Activated gamma-delta T cell treated with anti-CD3 and anti-CD28 coated beads, Interleukin-2, amount 50 U/mL, for 16 hours (primary cell): Measurements from ENCODE around the gene ARHGAP35.
"Not testable (repeated sequence)": the region's sequence is repeated elsewhere in the genome, so short reads cannot be mapped to it uniquely, and the experiment has no call there.

Experiments used
- DNase-seq: peaks from one replicate; pipeline ENCODE4 v3.0.0-alpha.2; 2020; ENCODE audit warnings: low read depth

ARHGAP35 gene

DNA sequence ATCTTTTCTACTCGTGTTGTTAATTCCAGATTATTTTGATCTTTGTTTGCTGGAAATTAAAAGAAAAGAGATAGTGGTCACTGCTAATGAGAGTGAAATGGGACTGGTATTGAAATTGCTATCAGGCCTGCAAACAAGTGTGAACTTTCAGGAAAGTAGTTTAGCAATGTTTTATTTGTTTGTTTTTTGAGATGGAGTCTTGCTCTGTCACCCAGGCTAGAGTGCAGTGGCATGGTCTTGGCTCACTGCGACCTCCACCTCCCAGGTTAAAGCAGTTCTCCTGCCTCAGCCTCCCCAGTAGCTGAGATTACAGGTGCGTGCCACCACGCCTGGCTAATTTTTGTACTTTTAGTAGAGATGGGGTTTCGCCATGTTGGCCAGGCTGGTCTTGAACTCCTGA lies 10.4 kb downstream of the ARHGAP35 start:
- not testable (repeated sequence) for DNase-seq

DNA sequence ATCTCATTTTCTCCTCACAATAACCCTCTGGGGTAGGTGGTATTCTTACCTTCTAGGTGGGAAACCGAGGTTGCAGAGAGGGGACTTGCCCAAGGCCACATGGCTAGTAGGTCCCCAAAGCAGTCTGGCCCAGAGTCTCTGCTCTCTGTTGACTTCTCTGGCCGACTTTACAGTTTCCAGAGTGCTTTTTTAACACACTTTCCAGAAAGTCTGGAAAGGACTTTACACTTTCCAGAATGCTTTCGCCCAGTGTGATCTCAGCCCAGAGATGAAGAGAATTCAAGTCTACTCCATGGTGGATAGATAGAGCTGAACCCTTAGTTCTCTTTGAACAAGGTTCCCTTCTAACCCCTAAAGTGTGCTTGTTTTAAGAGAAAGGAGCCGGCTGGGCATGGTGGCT lies 12.2 kb downstream of the ARHGAP35 start:
- no peak for DNase-seq

DNA sequence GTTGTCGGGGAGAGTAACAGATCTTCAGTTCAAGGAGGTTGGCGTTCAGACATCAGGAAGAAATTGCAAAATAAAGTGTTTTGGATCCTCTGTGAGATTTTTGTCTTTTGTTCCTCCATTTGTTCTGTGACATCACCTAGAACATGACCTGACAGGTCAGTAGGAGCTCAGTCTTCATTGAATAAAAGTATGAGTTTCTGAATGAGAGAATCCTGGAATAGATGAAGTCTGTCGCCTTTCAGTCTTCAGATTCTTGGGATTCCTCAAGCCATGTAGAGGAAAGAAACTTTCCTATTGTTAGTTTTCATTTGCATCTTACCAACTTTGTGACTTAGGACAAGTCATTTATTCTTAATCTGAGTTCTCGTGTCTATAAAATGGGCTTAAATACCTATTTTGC lies 14.4 kb downstream of the ARHGAP35 start:
- no peak for DNase-seq

DNA sequence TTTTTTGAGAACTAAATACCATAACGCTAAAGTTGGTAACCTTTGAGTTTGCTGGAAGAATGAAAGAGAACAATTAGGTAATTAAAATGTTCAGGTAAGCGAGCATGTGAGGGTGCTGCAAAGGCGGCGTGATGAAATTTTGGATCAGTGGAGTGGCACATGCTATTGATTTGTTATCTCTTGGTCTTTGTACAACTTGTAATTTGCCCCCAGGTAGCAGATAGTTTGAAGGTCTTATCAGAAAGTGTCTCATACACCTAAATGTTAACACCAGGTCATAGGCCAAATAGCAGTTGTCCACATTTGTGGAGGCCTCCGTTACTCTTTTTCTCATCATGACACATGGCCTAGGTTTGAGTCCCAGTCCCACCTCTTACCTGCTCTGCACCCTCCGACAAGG lies 14.9 kb downstream of the ARHGAP35 start:
- no peak for DNase-seq

DNA sequence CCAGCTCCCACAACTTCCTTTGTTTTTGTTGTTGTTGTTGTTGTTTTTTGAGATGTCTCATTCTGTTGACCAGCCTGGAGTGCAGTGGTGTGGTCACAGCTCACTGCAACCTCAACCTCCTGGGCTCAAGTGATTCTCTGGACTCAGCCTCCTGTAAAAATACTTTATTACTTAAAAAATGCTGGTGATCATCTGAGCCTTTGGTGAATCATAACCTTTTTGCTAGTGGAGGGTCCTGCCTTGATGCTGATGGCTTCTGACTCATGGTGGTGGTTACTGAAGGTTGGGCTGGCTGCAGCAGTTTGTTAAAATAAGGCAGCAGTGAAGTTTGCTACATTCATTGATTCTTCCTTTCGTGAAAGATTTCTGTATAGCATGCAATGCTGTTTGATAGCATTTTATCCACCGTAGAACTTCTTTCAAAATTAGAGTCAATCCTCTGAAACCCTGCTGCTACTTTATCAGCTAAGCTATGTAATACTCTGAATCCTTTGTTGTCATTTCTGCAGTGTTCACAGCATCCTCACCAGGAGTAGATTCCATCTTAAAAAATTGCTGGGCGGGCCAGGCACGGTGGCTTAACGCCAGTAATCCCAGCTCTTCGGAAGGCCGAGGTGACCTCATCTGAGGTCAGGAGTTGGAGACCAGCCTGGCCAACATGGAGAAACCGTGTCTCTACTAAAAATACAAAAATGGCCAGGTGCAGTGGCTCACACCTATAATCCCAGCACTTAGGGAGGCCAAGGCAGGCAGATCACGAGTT lies 18.0 kb downstream of the ARHGAP35 start:
- no peak for DNase-seq

DNA sequence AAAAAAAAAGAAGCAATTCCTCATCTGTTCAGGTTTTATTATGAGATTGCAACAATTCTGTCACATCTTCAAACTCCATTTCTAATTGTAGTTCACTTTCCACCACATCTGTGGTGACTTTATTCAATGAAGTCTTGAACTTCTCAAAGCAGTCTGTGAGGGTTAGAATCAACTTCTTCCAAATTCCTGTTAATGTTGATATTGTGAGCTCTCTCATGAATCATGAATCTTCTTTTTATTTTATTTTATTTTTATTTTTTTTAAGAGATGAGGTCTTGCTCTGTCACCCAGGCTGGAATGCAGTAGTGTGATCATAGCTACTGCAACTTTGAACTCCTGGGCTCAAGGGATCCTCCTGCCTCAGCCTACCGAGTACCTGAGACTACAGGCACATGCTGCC lies 19.6 kb downstream of the ARHGAP35 start:
- DNase-seq: no peak

DNA sequence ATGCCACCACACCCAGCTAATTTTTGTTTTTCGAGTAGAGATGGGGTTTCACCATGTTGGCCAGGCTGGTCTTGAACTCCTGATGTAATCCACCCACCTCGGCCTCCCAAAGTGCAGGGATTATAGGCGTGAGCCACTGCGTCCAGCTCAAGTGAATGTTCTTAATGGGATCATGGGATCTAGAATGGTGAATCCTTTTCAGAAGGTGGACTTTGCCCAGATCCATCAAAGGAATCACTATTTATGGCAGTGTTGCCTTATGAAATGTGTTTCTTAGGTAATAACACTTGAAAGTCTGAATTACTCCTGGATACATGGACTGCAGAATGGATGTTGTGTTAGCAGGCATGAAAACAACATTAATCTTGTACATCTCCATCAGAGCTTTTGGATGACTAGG lies 20.3 kb downstream of the ARHGAP35 start:
- DNase-seq: no peak

DNA sequence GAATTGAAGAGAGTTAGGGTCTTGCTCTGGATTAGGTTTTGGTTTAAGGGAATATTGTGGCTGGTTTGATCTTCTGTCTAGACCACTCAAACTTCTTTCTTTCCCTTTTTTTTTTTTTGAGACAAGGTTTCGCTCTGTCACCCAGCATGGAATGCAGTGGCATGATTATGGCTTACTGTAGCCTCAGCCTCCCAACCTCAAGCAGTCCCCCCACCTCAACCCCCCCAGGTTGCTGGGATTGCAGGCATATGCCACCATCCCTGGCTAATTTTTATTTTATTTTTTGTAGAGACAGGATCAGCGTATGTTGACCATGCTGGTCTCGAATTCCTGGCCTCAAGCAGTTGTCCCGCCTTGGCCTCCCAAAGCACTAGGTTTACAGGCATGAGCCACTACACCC lies 21.2 kb downstream of the ARHGAP35 start:
- DNase-seq: no peak

DNA sequence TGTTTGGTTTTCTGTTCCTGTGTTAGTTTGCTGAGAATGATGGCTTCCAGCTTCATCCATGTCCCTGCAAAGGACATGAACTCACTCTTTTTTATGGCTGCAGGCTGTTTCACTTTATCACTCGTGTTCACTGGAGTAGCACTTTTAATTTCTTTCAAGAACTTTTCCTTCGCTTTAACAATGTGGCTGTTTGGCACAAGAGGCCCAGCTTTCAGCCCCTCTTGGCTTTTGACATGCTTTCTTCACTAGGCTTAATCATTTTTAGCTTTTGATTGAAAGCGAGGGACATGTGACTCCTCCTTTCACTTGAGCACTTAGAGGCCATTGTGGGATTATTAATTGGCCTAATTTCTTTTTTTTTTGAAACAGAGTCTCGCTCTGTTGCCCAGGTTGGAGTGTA lies 22.0 kb downstream of the ARHGAP35 start:
- DNase-seq: not testable (repeated sequence)

DNA sequence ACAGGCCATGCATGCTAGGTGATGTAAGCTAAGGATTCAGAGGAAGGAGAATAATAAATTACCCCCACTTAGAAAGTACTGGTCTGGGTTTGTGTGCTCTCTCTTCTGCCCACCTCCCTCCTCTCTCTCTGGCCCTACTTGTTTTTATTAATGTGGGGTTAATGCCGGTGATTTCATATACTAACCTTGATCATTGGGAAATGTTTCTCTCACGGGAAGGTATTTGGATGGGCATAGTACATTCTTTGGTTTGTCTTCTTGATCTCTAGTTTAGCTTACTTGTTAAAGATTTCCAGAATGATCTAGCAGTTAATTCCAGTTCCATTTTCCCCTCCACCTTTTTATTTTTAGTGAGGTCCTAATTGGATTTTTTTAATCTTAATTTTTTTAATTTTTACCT lies 24.6 kb downstream of the ARHGAP35 start:
- DNase-seq: no peak

DNA sequence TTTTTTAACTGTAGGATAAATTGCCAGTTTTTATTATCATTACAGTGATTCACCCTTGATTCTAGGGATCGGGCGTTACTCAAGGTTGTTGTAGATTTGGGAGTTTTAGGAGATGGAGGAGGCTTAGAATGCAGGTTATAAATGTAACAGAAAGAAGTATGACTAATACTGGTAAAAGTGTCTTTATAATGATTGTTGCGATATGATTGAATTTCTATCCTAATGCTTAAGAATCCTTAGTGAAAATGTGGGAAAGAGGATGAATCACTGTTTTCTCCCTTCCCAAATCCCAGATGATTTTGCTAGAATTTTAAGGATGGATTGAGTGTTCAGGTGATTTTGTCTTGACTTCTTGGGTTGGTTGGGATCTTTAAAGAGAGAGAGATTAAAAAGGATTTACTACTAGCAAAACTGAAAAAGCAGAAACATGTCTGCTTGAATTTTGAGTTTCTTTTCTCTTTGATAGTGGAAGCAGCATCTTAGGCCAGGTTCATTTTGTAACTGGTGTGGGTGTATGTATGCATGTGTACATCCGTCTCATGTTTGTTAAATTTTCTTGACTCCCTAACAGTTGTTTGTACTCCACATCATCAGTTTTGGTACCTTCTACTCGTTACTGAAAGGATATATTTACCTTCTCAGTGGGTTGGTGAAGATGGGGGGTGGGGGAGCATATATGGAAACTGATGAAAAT lies 25.9 kb downstream of the ARHGAP35 start:
- no peak for DNase-seq

DNA sequence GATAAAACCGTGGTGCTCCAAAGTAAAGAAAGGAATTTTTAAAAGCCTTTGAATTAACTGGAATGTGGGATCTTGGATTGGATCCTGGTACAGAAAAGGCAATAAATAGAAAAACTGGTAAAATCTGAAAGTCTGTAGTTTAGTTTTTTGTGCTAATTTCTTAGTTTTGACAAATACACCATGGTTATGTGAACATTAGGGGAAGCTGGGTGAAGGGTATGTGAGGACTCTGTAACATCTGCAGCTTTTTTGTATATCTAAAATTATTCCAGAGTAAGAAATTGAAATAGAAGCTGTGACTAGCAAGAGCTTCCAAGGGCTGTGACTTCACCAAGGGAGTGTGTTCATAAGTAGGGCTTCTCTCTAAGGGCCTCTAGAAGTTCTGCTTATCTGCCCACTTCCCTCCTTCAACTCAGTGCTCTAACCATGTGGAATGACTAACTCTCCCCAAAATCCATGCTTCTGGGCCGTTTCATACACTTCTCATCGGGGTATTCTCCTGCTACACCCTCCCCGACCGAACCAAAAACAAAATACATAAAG lies 26.5 kb downstream of the ARHGAP35 start:
- no peak for DNase-seq

DNA sequence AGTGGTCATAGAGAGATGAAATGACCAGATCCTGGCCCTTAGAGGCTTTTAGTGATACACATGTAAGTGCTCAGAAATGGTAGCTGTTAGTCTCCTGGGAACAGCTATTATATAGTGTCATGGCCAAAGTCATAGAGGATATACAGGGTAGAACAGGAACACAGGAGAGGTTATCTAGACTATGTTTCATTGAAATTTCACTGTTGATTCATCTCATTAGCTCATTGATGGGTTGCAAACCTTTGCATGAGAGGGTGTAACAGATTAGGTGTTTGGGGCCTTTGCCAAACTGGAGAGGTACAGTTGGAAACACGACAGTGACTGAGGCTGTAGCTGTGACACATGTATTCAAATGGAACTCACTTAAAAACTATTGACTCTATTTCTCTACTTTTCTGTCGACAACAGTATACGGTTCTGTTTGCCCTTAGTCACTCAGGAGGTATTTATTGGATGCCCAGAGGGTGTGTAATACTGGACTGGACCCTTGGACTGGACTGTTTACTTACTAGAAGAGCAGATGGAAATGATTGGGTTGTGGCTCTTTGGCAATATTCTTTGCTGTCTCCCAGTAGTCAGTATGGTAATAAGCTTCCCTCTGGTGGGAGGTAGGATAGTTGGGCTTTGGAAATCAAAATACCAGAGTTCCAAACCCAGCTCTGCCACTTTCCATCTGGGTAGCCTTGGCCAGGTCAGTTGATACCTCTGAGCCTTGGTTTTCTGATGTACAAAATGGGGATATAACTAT lies 29.8 kb downstream of the ARHGAP35 start:
- DNase-seq: no peak

DNA sequence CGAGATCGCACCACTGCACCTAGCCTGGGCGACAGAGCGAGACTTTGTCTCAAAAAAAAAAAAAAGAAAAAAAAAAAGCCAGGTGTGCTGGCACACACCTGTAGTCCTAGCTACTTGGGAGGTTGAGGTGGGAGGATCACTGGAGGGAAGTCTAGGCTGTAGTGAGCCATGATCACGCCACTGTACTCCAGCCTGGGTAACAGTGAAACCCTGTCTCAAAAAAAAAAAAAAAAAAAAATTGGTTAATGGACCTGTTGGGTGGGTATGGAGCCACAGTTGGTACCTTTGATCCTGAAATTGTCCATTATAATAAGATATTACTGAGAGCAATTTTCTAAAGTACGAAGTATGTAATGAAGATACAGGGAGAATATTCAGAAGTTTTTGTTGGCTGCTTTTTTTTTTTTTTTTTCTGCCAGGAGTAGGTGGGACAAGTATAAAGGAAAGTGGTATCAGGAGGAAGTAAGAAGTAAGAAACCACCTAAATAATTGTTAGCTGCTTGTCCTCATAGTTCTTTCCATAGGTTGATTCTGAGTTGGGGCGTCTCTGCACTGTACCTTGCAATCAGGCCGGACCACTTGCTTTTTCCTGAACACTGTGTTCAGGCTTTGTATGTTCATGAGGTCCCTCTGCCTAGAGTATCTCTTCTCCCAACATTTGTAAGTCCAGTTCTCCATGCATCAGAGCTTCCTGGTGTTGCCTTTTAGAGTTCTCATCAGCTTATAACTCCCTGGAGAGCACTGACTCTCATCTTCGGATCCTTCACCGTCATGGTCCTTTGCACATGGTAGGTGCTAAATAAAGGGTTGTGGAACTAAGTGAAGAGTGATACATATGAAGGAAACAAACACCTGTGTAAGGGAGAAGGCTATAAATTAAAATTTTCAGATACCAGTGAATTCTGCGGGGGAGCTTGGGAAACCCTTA lies 31.7 kb downstream of the ARHGAP35 start:
- DNase-seq: no peak

DNA sequence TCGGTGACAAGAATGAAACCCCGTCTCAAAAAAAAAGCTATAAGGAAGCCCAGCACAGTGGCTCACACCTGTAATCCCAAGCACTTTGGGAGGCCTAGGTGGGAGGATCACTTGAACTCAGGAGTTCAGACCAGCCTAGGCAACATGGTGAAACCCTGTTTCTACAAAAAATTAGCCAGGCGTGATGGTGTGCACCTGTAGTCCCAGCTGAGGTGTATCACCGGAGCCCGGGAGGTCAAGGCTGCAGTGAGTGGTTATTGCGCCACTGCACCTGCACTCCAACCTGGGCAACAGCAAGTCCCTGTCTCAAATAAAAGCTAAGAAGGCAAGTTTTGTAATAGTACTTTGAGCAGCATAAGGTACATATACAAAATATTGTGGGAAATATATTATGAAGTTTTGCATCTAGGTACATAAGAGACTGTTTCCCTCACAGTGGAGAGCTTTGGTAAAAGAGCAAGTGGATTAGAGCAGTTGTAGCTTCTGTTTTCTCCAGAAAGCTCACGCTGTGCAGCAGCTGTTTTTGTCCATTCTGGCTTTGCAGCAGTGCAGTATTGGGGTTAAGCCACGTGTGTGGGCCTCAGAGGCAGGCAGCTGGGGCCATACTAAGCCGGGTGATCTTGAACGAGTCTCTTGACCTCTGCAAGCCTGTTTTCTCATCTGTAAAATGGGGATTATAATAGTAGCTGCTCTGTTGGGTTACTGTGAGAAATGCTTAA lies 35.4 kb downstream of the ARHGAP35 start:
- no peak for DNase-seq

DNA sequence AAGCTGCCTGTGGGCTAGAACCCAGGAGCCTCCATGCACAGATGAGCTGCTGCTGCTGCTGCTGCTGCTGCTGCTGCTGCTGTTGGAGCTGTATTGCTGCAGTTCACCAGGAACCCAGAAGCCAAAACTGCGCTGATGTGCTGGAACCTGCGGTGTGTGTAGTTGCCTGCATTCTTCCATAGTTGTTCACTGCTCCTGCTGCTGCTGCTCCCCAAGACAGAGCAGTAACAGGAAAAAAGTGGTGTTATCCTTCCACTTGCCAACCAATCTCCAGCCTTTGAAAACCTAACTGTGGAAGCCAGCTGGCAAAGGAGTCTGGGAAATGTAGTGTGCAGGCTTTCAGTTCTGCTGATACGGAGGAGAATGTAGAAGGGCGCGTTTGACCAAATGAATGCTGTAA lies 37.9 kb downstream of the ARHGAP35 start:
- DNase-seq: no peak

DNA sequence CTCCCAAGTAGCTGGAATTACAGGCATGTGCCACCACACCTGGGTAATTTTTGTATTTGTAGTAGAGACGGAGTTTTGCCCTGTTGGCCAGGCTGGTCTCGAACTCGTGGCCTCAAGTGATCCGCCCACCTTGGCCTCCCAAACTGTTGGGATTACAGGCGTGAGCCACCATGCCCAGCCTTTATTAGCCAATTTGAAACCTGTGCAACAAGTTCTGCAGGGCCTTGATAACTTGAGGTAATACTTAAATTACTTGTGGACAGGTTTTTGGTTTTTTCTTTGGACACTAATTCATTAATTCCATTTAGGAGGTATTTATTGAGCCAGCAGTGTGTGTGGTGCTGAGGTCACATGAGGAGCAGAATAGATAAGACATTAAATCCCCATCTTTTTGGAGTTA lies 39.5 kb downstream of the ARHGAP35 start:
- DNase-seq: no peak

DNA sequence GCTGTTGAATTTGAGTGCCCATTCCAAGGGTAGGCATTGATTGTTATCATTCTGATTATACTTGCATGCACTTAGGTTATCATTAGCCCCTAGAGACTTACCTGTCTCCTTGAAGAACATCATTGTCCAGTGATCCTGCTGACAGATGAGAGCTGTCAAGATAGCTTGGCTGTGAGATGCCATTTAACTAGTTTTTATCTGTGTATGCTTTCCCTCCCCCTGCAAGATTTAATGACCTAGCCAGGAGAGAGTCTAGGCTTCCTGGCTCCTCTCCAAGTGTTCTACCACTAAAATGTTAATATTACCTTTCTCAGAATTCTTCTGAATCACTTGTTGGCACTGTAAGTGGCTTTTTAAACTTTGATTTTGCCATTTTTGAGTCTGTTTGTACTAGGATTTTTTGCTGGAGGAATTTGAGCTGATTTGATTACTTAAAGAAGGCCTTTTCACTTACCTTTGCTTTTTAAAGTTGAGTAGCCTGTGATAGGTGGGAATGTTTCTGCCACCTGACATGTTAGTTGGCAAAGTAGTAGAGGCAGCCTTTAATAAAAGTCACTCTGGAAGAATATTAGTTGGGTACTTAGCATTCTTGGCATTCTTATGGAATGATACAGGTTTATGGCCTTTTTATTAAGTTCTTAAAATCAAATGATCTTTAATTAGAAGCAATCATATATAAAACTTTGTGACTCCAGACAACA lies 41.1 kb downstream of the ARHGAP35 start:
- DNase-seq: no peak

DNA sequence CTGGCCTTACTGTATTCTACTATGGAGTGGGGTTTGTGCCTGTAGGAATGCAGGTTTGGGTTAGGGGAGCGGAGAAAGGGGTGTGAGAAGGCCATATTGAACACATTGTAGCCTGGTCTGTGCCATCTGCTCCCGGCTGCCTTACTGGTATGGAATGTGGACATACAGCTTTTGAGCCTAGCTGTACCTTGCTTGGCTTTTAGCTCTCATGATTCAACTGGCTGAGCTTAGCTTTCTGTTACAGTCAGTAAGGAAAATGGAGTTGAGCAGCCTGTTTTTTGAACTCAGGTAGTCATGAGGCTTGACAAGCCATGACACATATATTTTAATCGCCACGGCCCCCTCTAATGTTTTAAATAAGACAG lies 41.6 kb downstream of the ARHGAP35 start:
- no peak for DNase-seq

DNA sequence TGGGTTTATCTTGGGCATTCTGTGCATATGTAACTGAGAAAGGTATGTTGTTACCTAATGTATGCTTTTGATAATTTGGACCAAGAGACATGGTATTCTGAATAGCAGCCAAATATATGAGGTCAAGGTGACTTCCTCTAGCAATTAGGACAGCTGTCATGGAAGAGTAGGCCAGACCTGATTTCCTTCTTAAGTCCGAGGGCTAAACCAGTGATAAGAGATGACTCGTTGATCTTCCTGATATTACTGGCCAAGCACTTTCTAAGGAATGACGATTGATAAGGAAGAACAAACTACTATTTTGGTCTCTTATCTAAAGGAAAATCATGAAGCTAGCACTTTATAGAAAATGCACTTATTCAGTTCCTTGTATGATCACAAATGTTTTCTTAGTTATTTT lies 42.7 kb downstream of the ARHGAP35 start:
- no peak for DNase-seq
